ENCODE measurements around the gene HLF. TPM values are rescaled to one million over a fixed set of nuclear protein-coding genes. Genes with fewer than 3 reads are reported as not detected.

Gene HLF
- total and polyA plus RNA-seq, 10 of the 15 experiments (the other 5 are each of a cell fraction or from before 2014, with no cell fraction given): 0.01 to 0.33 (median 0.20) TPM; not detected in 3

DNA sequence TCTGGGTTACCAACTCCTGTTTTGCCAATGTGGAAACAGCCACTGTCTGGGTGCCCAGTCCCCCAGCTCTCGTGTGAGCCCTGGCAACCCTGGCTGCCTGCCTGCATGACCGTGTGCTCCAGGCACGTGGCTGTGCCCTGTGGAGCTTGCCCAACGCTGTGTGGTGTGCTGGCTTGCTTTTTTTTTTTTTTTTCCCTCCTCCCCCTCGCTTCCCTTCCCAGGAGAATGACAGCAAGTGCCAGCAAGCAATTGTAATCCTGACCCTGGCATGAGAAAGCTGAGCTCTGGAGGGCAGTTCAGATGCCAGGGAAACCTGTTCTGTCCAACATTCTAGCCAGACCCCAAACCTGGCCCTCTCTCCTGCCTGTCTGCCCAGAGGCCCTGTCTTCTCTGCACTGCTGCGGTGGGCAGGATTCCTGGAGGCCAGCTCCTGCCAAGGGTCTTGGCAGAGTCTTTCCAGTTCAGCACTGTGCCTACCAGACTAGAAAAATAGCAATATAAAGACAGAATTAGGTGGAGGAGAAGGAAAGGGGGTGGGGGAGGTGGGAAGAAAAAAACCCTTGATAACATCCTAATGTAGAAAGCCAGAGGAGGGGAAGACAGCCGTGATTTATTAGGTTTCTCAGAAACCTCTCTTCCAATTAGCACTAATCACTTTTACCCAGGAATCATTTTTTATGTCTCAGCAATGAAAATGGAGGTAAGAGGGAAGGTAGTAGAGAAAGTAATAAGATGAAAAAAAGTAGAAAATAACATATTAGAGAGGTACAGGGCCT lies 9.0 kb downstream of the HLF start (continued):
- TF ChIP-seq, protein P1, sequence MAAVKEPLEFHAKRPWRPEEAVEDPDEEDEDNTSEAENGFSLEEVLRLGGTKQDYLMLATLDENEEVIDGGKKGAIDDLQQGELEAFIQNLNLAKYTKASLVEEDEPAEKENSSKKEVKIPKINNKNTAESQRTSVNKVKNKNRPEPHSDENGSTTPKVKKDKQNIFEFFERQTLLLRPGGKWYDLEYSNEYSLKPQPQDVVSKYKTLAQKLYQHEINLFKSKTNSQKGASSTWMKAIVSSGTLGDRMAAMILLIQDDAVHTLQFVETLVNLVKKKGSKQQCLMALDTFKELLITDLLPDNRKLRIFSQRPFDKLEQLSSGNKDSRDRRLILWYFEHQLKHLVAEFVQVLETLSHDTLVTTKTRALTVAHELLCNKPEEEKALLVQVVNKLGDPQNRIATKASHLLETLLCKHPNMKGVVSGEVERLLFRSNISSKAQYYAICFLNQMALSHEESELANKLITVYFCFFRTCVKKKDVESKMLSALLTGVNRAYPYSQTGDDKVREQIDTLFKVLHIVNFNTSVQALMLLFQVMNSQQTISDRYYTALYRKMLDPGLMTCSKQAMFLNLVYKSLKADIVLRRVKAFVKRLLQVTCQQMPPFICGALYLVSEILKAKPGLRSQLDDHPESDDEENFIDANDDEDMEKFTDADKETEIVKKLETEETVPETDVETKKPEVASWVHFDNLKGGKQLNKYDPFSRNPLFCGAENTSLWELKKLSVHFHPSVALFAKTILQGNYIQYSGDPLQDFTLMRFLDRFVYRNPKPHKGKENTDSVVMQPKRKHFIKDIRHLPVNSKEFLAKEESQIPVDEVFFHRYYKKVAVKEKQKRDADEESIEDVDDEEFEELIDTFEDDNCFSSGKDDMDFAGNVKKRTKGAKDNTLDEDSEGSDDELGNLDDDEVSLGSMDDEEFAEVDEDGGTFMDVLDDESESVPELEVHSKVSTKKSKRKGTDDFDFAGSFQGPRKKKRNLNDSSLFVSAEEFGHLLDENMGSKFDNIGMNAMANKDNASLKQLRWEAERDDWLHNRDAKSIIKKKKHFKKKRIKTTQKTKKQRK (IDR thresholded peaks at IDR 0.05; ENCODE audit: low read depth, low read length): no peak

DNA sequence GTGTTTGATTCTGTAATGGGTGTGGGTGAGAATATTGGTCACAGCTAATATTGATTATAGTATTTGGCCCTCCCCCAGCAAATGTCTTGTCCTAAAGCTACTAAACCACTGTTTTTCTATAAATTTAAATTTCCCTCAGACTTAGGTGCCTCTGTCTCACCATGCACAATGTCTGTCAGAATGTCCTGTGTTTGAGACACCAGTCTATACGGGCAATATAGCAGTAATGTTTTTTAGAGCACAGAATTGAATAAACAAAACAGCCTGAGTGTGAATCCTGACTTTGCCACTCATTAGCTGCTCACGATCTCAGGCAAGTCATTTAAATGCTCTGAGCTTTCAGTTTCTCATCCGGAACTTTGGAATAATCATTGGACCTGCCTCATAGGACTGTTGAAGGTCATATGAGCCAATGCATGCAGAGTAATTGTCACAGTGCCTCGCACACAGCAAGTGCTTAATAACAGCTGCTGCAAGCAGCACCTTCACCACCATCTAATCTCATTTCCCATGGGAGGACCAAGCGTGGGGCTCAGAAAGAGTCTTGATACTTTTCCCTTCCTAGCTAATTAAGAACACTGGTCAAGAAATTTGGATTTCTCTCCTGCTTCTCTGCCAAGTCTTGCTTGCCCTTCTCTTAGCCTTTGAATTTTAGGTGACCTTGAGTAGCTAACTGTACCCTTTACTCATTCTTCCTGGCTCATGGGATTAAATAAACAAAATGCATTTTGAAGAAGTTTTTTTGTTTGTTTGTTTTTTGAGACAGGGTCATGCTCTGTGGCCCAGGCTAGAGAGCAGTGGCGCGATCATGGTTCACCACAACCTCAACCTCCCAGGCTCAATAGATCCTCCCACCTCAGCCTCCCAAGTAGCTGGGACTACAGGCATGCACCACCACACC lies 9.8 kb downstream of the HLF start:
- SMC1A ChIA-PET (ENCODE audit: uncharacterized antibody, unreplicated experiment): interaction anchor here (1.4 kb wide), 2 partner anchors 20 to 31 kb away, joined by 3 to 7 read pairs; no protein-coding TSS in a partner anchor
- Histone ChIP-seq H3K4me1 (ENCODE audit: control insufficient read depth, insufficient read depth, low read length) (no peaks in the 10 kb centered on the region), H3K4me3 (no peak overlapping the region), H3K36me3 (ENCODE audit: control insufficient read depth in 2 of 2, insufficient read depth in 2 of 2, low read length in 1 of 2) (no peaks in the 10 kb centered on the region), H3K27me3 (replicated peaks in 1 of 2; ENCODE audit: control insufficient read depth in 2 of 2, insufficient read depth in 2 of 2, low read length in 1 of 2) (peaks cover 1 to 2% of the 10 kb centered on the region in 2 experiments; a peak in 1 of 4 replicates), H3K9ac (ENCODE audit: control insufficient read depth, insufficient read depth, low read length) (no peak overlapping the region), H3K27ac (ENCODE audit: control insufficient read depth, insufficient read depth) (no peak overlapping the region), H2AFZ (ENCODE audit: control insufficient read depth, low read depth, low read length) (no peak overlapping the region), H3K79me2 (ENCODE audit: control insufficient read depth, insufficient read depth, low read length) (no peaks in the 10 kb centered on the region), H3K4me2 (ENCODE audit: control insufficient read depth, insufficient read depth) (no peak overlapping the region), H4K20me1 (ENCODE audit: control insufficient read depth, insufficient read depth) (no peaks in the 10 kb centered on the region), H3K9me3 (replicated peaks; ENCODE audit: control insufficient read depth, insufficient read depth, low read length) (no peaks in the 10 kb centered on the region)
- RAD21 ChIA-PET (ENCODE audit: unreplicated experiment): no interaction called here
- POLR2A ChIA-PET: interaction anchor here (0.6 kb wide), 1 partner anchor 95 kb away, joined by 4 read pairs; no protein-coding TSS in a partner anchor
- ATAC-seq (no peak), FAIRE-seq (no peak), DNase-seq (ENCODE audit: low read depth, low spot score) (no peak)
- intact Hi-C loops (cut with micrococcal nuclease; ENCODE audit: unreplicated experiment): no loop called here
- CTCF ChIA-PET: interaction anchor here (0.8 kb wide), 1 partner anchor 269 kb away, joined by 3 read pairs; no protein-coding TSS in a partner anchor
- 39% methylated on average over 7 of the region's 7 CpGs for WGBS (ENCODE audit: insufficient coverage, insufficient replicate concordance, low lambda C conversion rate, missing lambda C conversion rate)
- BruUV-seq (replicated peaks): no TSS peak
- in situ Hi-C loops (cut with MboI): no loop called here
- no peak for TF ChIP-seq CEBPB (IDR thresholded peaks at IDR 0.05; ENCODE audit: borderline replicate concordance in 1 of 2, low read depth in 2 of 2, low read length in 2 of 2)
- no peak for TF ChIP-seq NBN (IDR thresholded peaks at IDR 0.05)
- TF ChIP-seq GATAD2B (conservative IDR thresholded peaks at IDR 0.05; ENCODE audit: low read depth): no peak
- no peak for TF ChIP-seq RB1 (IDR thresholded peaks at IDR 0.05; ENCODE audit: borderline replicate concordance)
- TF ChIP-seq, protein P2, sequence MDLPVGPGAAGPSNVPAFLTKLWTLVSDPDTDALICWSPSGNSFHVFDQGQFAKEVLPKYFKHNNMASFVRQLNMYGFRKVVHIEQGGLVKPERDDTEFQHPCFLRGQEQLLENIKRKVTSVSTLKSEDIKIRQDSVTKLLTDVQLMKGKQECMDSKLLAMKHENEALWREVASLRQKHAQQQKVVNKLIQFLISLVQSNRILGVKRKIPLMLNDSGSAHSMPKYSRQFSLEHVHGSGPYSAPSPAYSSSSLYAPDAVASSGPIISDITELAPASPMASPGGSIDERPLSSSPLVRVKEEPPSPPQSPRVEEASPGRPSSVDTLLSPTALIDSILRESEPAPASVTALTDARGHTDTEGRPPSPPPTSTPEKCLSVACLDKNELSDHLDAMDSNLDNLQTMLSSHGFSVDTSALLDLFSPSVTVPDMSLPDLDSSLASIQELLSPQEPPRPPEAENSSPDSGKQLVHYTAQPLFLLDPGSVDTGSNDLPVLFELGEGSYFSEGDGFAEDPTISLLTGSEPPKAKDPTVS (IDR thresholded peaks at IDR 0.05; ENCODE audit: low read depth, low read length): no peak
- TF ChIP-seq, protein P3, sequence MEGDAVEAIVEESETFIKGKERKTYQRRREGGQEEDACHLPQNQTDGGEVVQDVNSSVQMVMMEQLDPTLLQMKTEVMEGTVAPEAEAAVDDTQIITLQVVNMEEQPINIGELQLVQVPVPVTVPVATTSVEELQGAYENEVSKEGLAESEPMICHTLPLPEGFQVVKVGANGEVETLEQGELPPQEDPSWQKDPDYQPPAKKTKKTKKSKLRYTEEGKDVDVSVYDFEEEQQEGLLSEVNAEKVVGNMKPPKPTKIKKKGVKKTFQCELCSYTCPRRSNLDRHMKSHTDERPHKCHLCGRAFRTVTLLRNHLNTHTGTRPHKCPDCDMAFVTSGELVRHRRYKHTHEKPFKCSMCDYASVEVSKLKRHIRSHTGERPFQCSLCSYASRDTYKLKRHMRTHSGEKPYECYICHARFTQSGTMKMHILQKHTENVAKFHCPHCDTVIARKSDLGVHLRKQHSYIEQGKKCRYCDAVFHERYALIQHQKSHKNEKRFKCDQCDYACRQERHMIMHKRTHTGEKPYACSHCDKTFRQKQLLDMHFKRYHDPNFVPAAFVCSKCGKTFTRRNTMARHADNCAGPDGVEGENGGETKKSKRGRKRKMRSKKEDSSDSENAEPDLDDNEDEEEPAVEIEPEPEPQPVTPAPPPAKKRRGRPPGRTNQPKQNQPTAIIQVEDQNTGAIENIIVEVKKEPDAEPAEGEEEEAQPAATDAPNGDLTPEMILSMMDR (IDR thresholded peaks at IDR 0.05 in 2 of 3, conservative IDR thresholded peaks at IDR 0.05 in 1 of 3; ENCODE audit: control insufficient read depth in 2 of 3, extremely low read depth in 1 of 3, insufficient read depth in 1 of 3, low read depth in 3 of 3, low read length in 3 of 3): no peak
- TF ChIP-seq TCF7 (IDR thresholded peaks at IDR 0.05; ENCODE audit: borderline replicate concordance): no peak
- no peak for TF ChIP-seq ZBED1 (IDR thresholded peaks at IDR 0.05; ENCODE audit: borderline replicate concordance)
- no peak for TF ChIP-seq MEF2B (IDR thresholded peaks at IDR 0.05; ENCODE audit: partially characterized antibody, poor library complexity, severe bottlenecking)
- TF ChIP-seq PML (IDR thresholded peaks at IDR 0.05; ENCODE audit: low read length): no peak
- TF ChIP-seq KDM1A (IDR thresholded peaks at IDR 0.05; ENCODE audit: borderline replicate concordance): no peak
- no peak for TF ChIP-seq YBX1 (IDR thresholded peaks at IDR 0.05)

All from GM12878 (cell line).